Activated naive CD4-positive, alpha-beta T cell treated with anti-CD3 and anti-CD28 coated beads, Interleukin-2, amount 50 U/mL, for 16 hours (primary cell): ENCODE data around the gene SYNCRIP.
"Not testable (repeated sequence)": the region's sequence is repeated elsewhere in the genome, so short reads cannot be mapped to it uniquely, and the experiment has no call there.

ENCODE experiments used
- DNase-seq: peaks from one replicate; pipeline ENCODE4 v3.0.0-alpha.2; 2020

Gene SYNCRIP

DNA sequence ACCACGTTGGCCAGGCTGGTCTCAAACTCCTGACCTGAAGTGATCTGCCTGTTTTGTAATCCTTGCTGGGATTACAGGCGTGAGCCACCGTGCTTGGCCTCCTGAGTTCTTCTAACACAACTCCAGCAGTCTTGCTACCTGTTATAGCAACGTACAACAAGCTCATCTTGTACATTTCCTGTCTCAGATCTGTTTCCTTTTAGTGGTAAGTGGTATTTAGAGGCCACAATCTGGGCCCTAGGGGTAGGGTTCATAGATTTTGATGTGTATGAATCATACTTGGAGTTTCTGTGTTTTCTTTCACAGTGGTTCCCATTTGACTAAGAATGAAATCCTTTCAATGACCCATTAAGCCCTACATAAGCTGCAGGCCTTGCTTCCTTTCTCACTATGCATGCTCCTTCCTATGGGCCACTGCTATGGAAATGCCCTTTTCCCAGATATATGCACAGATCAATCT is 27.1 kb upstream of the SYNCRIP start:
- peak; percentile 26 for DNase-seq

DNA sequence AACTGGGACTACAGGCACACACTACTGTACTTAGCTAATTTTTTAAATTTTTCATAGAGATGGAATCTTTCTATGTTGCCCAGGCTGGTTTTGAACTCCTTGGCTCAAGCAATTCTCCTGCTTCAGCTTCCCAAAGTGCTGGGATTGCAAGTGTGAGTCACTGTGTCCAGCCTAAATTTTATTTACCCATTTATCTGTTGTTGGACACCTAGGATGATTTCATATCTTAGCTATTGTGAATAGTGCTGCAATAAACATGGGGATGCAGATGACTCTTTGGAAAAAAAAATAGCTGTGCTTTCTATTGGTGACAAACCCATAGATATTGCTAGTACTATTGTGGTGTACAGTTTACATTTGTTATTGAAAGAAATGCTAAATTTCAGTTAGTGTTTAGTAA is 19.6 kb upstream of the SYNCRIP start:
- DNase-seq = no peak

GRCh38 chr6:85660181-85660611 is 17.5 kb upstream of the SYNCRIP start:
- no peak for DNase-seq

DNA sequence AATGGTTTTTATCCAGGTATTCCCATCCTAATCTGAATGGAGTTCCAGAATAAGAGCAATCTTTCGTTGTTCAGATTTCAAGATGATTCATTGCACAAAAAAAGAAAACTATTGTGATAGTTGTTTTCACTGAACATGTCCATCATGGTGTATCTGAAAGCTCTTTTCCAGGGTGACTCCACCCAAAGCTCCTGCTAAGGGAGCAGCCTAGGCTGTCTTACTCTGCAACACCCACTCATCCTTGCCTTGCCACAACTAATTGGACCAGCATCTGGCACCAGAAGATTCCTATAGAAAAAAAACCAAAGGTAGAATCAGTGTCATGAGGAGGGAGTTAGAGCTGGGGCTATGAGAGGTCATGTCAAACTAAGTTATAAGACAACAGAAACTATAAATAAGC is 7.9 kb upstream of the SYNCRIP start:
- DNase-seq = no peak

- no peak for DNase-seq
Measured at GRCh38 chr6:85644279-85644762, 1.6 kb upstream of the SYNCRIP start.

DNA sequence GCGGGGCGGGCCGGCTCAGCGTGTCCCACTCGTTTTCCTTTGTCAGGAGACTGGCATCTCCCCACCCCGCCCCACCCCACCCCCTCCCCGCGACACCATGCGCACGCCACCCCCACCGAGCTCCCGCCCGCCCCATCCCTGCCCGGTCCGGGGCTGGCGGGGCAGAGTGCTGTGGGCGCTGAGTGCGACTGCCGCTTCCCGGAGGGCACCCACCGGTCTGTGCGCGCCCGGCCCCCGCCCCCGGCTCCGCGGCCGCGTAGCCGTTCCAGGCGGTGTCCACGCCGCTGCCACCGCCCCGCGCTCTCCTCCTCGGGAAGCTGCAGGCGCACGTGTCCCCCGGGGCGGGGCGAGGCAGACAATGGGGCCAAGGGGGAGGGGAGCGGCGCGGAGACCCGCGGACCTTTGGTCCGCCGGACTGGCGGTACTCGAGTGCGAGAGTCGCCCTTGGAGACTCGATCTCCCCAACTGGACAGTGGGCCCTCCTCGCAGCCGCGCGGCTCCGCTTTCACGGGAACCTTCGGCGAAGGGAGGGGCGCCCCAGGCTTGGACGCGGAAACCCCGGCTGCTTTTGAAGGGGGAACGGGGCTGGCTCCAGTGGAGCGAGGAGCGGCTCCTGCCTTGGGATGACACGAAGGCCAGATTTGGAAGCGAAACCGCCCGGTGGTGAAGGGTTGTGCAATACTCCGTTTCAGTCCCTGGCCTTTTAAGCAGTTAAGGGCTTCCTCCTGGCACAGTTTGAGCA is 1.0 kb upstream of the SYNCRIP start:
- peak; percentile 79 for DNase-seq

DNA sequence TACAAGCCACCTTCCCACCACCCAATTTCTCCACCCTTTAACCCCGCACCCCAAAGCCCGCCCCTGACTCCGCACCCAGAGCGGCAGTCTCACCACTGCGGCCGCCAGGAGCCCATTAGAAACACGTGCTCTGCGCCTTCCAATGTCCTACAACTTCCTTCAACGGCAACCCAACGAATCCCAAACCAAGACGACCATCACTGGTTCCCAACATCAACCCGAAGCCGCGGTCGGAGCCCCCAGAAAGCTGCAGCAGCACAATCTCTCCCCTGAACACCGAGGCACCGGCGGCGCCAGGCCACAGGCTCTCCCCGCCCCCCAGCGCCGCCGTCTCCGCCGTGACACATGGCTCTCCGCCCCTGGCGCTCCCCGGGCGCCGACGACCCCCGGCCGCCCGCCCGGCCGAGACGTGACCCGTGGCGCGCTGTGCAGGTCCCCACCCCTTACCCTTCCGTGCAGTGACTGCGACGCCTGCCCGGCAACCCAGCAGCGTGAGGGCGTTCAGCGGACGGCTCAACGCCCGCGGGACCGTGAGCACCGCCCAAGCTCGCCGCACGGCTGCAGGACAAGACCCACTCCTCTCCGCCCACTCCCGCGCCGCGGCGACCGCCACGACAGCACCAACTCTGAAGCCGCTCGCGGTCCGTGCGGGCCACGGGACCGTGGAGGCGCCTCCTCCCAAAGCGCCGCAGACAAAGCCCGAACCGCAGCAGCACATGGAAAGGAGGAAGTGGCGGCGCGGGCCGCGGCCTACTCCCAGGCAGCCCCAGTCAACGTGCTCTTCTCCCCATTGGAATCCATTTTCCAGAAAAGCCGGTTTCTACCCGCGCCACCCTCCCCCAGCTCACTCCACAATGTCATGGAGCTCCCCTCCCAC is 551 bp downstream of the SYNCRIP start:
- DNase-seq = peak; percentile 63

- DNase-seq = no peak
Measured at GRCh38 chr6:85641522-85641896, 1.2 kb downstream of the SYNCRIP start.

DNA sequence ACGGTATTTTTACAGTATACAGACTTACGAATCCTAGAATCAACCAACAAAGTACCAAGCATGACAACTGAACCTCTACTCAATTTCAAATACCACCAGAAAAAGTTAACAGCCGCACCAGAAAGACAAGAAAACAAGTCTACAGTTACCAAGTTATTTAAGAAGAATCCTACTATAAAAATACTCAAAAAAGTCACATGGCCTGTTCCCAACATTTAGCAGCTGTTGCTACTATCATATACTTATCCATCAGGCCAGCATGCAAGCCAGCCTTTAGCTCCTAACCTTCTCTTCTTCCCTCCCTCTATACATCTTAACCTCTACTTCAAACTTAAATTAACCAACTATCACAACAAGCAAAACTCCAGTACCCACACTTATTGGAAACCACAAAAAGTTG is 1.9 kb downstream of the SYNCRIP start:
- no peak for DNase-seq

DNA sequence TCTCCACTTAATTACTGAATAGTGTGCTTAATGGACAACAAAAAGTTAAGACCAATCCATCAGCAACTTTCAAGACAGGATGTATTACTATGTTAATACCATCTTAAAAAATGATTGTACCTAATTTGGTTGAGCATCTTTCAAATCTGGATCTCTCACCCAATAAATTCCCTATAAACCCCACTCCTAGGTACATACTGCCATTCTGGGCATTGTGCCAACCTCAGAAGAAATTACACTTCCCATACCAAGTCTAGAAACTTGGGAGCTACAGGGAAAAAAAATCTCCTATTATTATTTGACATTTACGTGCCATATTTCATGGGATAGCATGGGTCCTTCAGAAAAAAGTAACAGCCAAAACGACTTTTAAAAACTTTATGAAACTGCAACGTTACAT is 5.1 kb downstream of the SYNCRIP start:
- DNase-seq = no peak

DNA sequence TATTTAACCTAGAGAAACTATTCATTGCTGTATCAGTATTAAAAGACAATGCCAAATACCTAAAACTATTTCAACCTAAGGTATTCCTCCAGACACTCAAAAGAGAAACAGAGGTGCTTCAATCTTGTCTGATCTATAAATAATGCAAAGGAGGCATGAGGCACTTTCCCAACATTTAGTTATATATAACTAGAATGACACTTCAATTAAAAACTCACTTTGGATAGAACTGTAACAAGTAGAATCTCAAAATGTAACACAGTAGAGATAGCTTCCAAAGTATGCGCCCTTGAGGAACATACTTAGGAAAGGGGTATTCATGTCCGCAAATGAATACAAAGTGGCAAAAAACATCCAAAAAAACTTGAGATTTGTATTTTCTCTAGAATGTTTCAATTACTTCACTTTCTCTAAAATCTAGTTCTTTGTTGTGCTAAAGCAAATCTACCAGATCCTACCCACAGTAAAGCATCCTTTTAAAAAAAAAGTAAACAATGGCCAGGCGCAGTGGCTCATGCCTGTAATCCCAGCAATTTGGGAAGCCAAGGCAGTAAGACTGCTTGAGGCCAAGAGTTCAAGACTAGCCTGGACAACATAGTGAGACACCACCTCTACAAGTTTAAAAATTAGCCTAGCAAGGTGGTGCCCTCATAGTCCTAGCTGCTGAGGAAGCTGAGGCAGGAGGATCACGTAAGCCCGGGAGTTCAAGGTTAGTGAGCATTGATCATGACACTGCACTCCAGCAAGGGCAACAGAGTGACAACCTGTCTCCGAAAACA is 10.3 kb downstream of the SYNCRIP start:
- no peak for DNase-seq

DNA sequence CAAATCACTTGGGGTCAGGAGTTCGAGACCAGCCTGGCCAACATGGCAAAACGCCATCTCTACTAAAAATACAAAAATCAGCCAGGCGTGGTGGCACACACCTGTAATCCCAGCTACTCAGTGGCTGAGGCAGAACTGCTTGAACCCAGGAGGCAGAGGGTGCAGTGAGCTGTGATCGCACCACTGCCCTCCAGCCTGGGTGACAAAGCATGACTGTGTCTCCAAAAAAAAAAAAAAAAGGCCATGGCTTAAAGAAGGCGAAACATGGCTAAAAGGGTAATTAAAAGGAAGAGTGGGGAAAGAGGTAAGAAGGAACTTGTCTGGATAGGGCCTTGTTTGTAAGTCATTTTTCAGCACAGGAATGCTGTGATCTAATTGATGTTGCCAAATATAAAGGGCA is 11.6 kb downstream of the SYNCRIP start:
- not testable (repeated sequence) for DNase-seq

- DNase-seq = no peak
Measured at GRCh38 chr6:85628353-85628752, 14.3 kb downstream of the SYNCRIP start.

GRCh38 chr6:85620308-85620707 is 22.4 kb downstream of the SYNCRIP start:
- DNase-seq = no peak

DNA sequence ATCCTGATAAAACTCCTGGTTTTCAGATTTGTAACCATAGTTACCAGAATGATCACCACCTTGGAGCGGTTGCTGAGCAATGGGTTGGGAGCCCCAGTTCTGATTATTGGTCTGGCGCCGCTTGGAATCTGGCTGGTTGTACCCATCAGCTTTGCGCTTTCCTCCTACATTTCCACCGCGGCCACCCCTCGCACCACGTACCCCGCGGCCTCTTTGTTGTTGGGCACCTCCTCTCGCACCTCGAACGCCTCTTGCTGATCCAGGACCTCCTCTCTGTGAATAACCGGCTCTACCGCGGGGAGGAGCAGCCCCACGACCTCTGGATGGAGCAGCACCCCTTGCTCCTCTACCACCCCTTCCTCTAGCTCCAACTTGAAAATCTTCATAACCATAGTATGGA is 27.9 kb downstream of the SYNCRIP start:
- no peak for DNase-seq

DNA sequence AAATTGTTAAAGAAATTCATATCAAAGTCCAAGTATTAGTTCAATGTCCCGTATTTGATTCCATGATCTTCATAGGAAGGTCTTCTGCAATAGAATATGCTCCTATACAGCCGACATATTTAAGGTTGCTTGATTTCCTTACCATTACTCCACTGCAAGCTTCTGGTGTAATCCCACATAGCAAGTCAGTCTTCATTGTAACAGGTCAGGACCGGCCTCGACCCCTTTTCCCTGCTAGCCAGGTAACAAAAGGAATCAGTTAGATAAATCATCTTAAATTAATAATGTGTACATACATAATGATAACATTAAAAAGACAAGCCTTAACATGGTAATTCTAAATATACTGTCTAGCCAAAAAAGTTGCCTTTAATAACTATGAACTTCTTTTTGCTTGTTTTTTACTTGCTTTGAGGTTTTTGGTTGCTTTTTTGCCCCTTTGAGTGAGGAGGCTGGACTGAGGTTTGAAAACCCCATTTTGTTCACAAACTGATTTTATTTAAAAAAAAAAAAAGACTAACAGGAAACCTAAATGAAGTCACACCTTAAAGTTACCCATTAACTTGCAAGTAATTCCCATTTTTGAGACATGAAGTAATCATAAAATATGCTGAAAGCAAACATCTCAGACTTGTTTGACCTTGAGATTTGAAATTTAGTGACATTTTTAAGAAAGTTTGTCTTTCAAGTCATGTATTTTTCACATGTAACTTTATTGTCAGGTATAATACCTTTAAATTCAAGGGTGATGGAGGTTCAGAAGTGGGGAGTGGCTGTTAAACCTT is 29.8 kb downstream of the SYNCRIP start:
- DNase-seq = no peak

- DNase-seq = no peak
Measured at GRCh38 chr6:85610182-85610895, 32.3 kb downstream of the SYNCRIP start.

DNA sequence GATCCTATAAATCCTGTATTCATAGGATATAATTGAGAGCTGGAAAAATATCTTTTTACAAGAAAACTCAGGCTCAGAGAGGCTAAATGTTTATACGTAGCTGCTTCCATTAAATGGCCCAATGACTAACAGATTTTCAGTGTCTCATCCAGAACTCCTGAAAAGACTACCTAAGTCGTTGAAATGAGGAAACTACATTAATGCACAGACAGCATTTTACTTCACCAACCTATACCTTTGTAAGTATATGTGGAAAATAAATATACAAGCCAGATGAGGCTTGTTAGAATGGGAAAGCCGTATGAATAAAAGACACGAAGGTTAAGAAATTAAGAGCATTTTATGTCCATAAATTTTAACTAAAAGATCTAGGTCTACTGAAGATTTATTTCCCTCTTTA is 40.6 kb downstream of the SYNCRIP start:
- no peak for DNase-seq

GRCh38 chr6:85600713-85601313 is 41.9 kb downstream of the SYNCRIP start:
- no peak for DNase-seq

GRCh38 chr6:85594197-85594930 is 48.3 kb downstream of the SYNCRIP start:
- DNase-seq = peak; percentile 56
